Activated B cell treated with CpG ODN at 0.5 μM for 24 hours (primary cell): ENCODE data around the gene FYN. TPM values are rescaled to one million over a fixed set of nuclear protein-coding genes. Genes with fewer than 3 reads are reported as not detected.

ENCODE experiments used
- ATAC-seq: fragments of 200-7000 bp; cut with Tn5 transposase; one replicate; pipeline ENCODE4 v1.10.0; 2021; ENCODE audit warnings: low read depth, mild to moderate bottlenecking, moderate library complexity
- CTCF ChIA-PET: fragments of 350-600 bp; sonication (Branson Sonifier 250); formaldehyde crosslinking; loops from one replicate; lab custom pipeline; 2021; ENCODE audit warnings: antibody characterized with exemption; lab: Charles Lee
- POLR2A ChIA-PET: fragments of 350-600 bp; sonication (Branson Sonifier 250); formaldehyde crosslinking; loops from one replicate; lab custom pipeline; 2021; ENCODE audit warnings: antibody characterized with exemption; lab: Charles Lee
- DNase-seq: peaks from one replicate; pipeline ENCODE4 v3.0.0; 2022
- H3K27ac Mint-ChIP-seq: one replicate; pipeline ENCODE4 v1.8.0; 2020; ENCODE audit warnings: mixed read lengths
- H3K27me3 Mint-ChIP-seq: one replicate; pipeline ENCODE4 v1.8.0; 2021; ENCODE audit warnings: mixed read lengths
- H3K36me3 Mint-ChIP-seq: one replicate; pipeline ENCODE4 v1.8.0; 2021; ENCODE audit warnings: low read depth, mixed read lengths
- H3K4me1 Mint-ChIP-seq: one replicate; pipeline ENCODE4 v1.8.0; 2021; ENCODE audit warnings: mixed read lengths
- H3K4me3 Mint-ChIP-seq: one replicate; pipeline ENCODE4 v1.8.0; 2020; ENCODE audit warnings: mild to moderate bottlenecking, mixed read lengths
- H3K9me3 Mint-ChIP-seq: one replicate; pipeline ENCODE4 v1.8.0; 2020; ENCODE audit warnings: mixed read lengths
- CTCF ChIP-seq: fragments of 200-600 bp; IDR thresholded peaks from one replicate; pipeline ENCODE4 v1.8.0; 2022; ENCODE audit warnings: antibody characterized with exemption, mild to moderate bottlenecking
- intact Hi-C: fragments of 100-400 bp; cut with micrococcal nuclease; formaldehyde crosslinking; loops from one replicate; pipeline ENCODE4 v1.15.1; 2024
- total RNA-seq: library from RNA; stranded (reverse); gene quantifications from 2 replicates; pipeline ENCODE4 v1.2.3, GENCODE V29; 2022

The FYN gene
- total RNA-seq, 1 donor from 2014 or later = 64.7 TPM

- TF ChIP-seq CTCF = no peak
- Mint-ChIP-seq H3K4me3 (no peak overlapping the region), H3K36me3 (no peaks in the 10 kb centered on the region), H3K4me1 (peaks cover 28% of the 10 kb centered on the region), H3K27me3 (no peaks in the 10 kb centered on the region), H3K9me3 (no peaks in the 10 kb centered on the region), H3K27ac (no peak overlapping the region)
- intact Hi-C loops = no loop called here
- CTCF ChIA-PET = interaction anchor here (1.2 to 1.7 kb wide), 3 partner anchors 10 to 90 kb away, joined by 3 to 4 read pairs (median 3); no protein-coding TSS in a partner anchor
- POLR2A ChIA-PET = no interaction called here
- ATAC-seq (no peak), DNase-seq (no peak)
These were observed 72.9 kb downstream of the FYN start for GRCh38 chr6:111800259-111800765.

- intact Hi-C loops = no loop called here
- ATAC-seq = no peak
- Mint-ChIP-seq H3K36me3 (no peaks in the 10 kb centered on the region), H3K9me3 (no peaks in the 10 kb centered on the region), H3K27me3 (no peaks in the 10 kb centered on the region), H3K4me3 (no peak overlapping the region), H3K27ac (no peak overlapping the region), H3K4me1 (peaks cover 23% of the 10 kb centered on the region)
- TF ChIP-seq CTCF = no peak
- no peak for DNase-seq
- POLR2A ChIA-PET = no interaction called here
- CTCF ChIA-PET = interaction anchor here (1.2 to 1.7 kb wide), 3 partner anchors 9 to 90 kb away, joined by 3 to 4 read pairs (median 3); no protein-coding TSS in a partner anchor
These were observed 73.5 kb downstream of the FYN start for GRCh38 chr6:111799576-111800258.

- Mint-ChIP-seq H3K9me3 (no peaks in the 10 kb centered on the region), H3K27me3 (no peaks in the 10 kb centered on the region), H3K4me3 (no peak overlapping the region), H3K36me3 (no peaks in the 10 kb centered on the region), H3K27ac (no peak overlapping the region), H3K4me1 (peaks cover 20% of the 10 kb centered on the region)
- TF ChIP-seq CTCF = no peak
- intact Hi-C loops = no loop called here
- ATAC-seq (no peak), DNase-seq (no peak)
- ChIA-PET CTCF (no interaction called here), POLR2A (no interaction called here)
These were observed 74.9 kb downstream of the FYN start for GRCh38 chr6:111798281-111798725.

- Mint-ChIP-seq H3K36me3 (no peaks in the 10 kb centered on the region), H3K27me3 (no peaks in the 10 kb centered on the region), H3K9me3 (no peaks in the 10 kb centered on the region), H3K4me1 (peaks cover 11% of the 10 kb centered on the region), H3K4me3 (no peak overlapping the region), H3K27ac (no peak overlapping the region)
- ChIA-PET CTCF (no interaction called here), POLR2A (no interaction called here)
- intact Hi-C loops = no loop called here
- no peak for DNase-seq
- TF ChIP-seq CTCF = no peak
- no peak for ATAC-seq
These were observed 76.8 kb downstream of the FYN start for GRCh38 chr6:111796310-111796918.

GRCh38 chr6:111795558-111795957 is 77.7 kb downstream of the FYN start:
- no peak for DNase-seq
- Mint-ChIP-seq H3K4me1 (peaks cover 11% of the 10 kb centered on the region), H3K4me3 (no peak overlapping the region), H3K27me3 (no peaks in the 10 kb centered on the region), H3K9me3 (no peaks in the 10 kb centered on the region), H3K36me3 (no peaks in the 10 kb centered on the region), H3K27ac (no peak overlapping the region)
- CTCF ChIA-PET = no interaction called here
- intact Hi-C loops = no loop called here
- no peak for TF ChIP-seq CTCF
- POLR2A ChIA-PET = no interaction called here
- no peak for ATAC-seq
